Neural progenitor cell (in vitro differentiated cells): Measurements from ENCODE around the gene S100A2. TPM values are rescaled to one million over a fixed set of nuclear protein-coding genes. Genes with fewer than 3 reads are reported as not detected.
"Not testable (repeated sequence)": the region's sequence is repeated elsewhere in the genome, so short reads cannot be mapped to it uniquely, and the experiment has no call there.

ENCODE experiments used
- DNase-seq: peaks from one replicate; pipeline ENCODE4 v3.0.0-alpha.2; 2016; ENCODE audit warnings: low spot score
- H2AFZ ChIP-seq: fragments of 200-600 bp; sonication (generic); replicated peaks from 2 replicates; pipeline ENCODE4 v1.6.1; 2016; ENCODE audit warnings: antibody characterized with exemption
- H3F3A ChIP-seq: fragments of 200-600 bp; sonication (generic); 2 replicates; pipeline ENCODE4 v1.6.1; 2016; ENCODE audit warnings: antibody characterized with exemption, low read depth
- H3K27ac ChIP-seq: fragments of 200-600 bp; sonication (generic); 2 replicates; pipeline ENCODE4 v1.5.1; 2016; ENCODE audit warnings: mild to moderate bottlenecking
- H3K27me3 ChIP-seq: fragments of 200-600 bp; sonication (generic); 2 replicates; pipeline ENCODE4 v1.6.1; 2016; ENCODE audit warnings: mild to moderate bottlenecking, moderate library complexity
- H3K36me3 ChIP-seq: fragments of 200-600 bp; sonication (generic); 2 replicates; pipeline ENCODE4 v1.5.1; 2016
- H3K4me1 ChIP-seq: fragments of 200-600 bp; sonication (generic); 2 replicates; pipeline ENCODE4 v1.6.1; 2016; ENCODE audit warnings: mixed run types
- H3K4me2 ChIP-seq: fragments of 200-600 bp; sonication (generic); 2 replicates; pipeline ENCODE4 v1.6.1; 2016
- H3K4me3 ChIP-seq: fragments of 200-600 bp; sonication (generic); 2 replicates; pipeline ENCODE4 v1.5.1; 2016
- H3K79me2 ChIP-seq: fragments of 200-600 bp; sonication (generic); 2 replicates; pipeline ENCODE4 v1.6.1; 2016; ENCODE audit warnings: low read depth
- H3K9ac ChIP-seq: fragments of 200-600 bp; sonication (generic); 2 replicates; pipeline ENCODE4 v1.6.1; 2016
- H3K9me3 ChIP-seq: fragments of 200-600 bp; sonication (generic); 2 replicates; pipeline ENCODE4 v1.5.1; 2016; ENCODE audit warnings: low read depth
- H4K20me1 ChIP-seq: fragments of 200-600 bp; sonication (generic); 2 replicates; pipeline ENCODE4 v1.6.1; 2016; ENCODE audit warnings: low read depth
- H3K27ac Mint-ChIP-seq: 3 replicates; pipeline ENCODE4 v1.8.0; 2021; ENCODE audit warnings: mixed read lengths
- H3K27me3 Mint-ChIP-seq: 2 replicates; pipeline ENCODE4 v1.8.0; 2022; ENCODE audit warnings: low read depth, mild to moderate bottlenecking, inconsistent platforms, moderate library complexity, mixed read lengths; ENCODE audit not compliant: insufficient read depth
- H3K36me3 Mint-ChIP-seq: 3 replicates; pipeline ENCODE4 v1.8.0; 2021; ENCODE audit warnings: mixed read lengths
- H3K4me1 Mint-ChIP-seq: 3 replicates; pipeline ENCODE4 v1.8.0; 2021; ENCODE audit warnings: mixed read lengths
- H3K4me3 Mint-ChIP-seq: 3 replicates; pipeline ENCODE4 v1.8.0; 2021; ENCODE audit warnings: mild to moderate bottlenecking, moderate library complexity, mixed read lengths
- H3K9me3 Mint-ChIP-seq: 3 replicates; pipeline ENCODE4 v1.8.0; 2020; ENCODE audit warnings: mixed read lengths
- EZH2 ChIP-seq: fragments of 200-600 bp; sonication (generic); IDR thresholded peaks from 2 replicates; pipeline ENCODE4 v1.6.1; 2017; ENCODE audit warnings: antibody characterized with exemption, mild to moderate bottlenecking, moderate library complexity
- EZH2phosphoT487 ChIP-seq: fragments of 200-600 bp; sonication (generic); IDR thresholded peaks from 2 replicates; pipeline ENCODE4 v1.6.1; 2017; ENCODE audit warnings: antibody characterized with exemption
- total RNA-seq: library from RNA; depleted of rRNA; stranded (reverse); fragments of >200 nt; gene quantifications from 2 replicates; pipeline ENCODE4 v1.2.3, GENCODE V29; 2015; ENCODE audit warnings: low replicate concordance
- TF ChIP-seq, protein P1 (sequence below): fragments of 200-600 bp; sonication (generic); IDR thresholded peaks from 2 replicates; pipeline ENCODE4 v1.5.1; 2017; ENCODE audit warnings: antibody characterized with exemption, mild to moderate bottlenecking

S100A2 gene
- total RNA-seq, 1 donor from 2014 or later, result not detected

DNA sequence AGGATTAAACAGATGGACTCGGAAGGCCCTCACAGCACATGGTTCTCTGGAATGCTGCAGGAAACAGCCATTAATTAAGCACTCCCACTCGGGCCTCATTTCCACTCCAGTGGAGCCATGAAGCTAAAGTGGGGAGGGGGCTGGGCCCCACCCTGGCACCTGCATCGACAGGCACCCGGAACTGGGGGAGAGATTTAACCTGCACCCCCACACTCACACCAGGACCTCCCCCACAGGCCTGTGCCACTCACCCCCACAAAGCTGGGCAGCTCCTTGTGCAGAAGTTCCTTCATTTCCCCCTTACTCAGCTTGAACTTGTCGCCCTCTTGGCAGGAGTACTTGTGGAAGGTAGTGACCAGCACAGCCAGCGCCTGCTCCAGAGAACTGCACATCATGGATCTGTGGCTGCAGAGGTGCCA is 2.2 kb downstream of the S100A2 start:
- Mint-ChIP-seq H3K27me3 (peaks cover 13% of the 10 kb centered on the region), H3K4me1 (peaks cover 30% of the 10 kb centered on the region), H3K36me3 (no peaks in the 10 kb centered on the region), H3K4me3 (no peak overlapping the region), H3K27ac (peak overlapping the region; percentile 81), H3K9me3 (no peaks in the 10 kb centered on the region)
- Histone ChIP-seq H3K9me3 (no peaks in the 10 kb centered on the region), H3K36me3 (no peaks in the 10 kb centered on the region), H3K79me2 (no peaks in the 10 kb centered on the region), H4K20me1 (no peaks in the 10 kb centered on the region), H2AFZ (no peak overlapping the region), H3K27me3 (no peaks in the 10 kb centered on the region), H3K9ac (no peak overlapping the region), H3K27ac (no peak overlapping the region), H3F3A (no peaks in the 10 kb centered on the region), H3K4me1 (peaks cover 17% of the 10 kb centered on the region), H3K4me2 (no peak overlapping the region), H3K4me3 (no peak overlapping the region)
- TF ChIP-seq EZH2, result no peak
- TF ChIP-seq EZH2phosphoT487, result no peak
- TF ChIP-seq, protein P1, sequence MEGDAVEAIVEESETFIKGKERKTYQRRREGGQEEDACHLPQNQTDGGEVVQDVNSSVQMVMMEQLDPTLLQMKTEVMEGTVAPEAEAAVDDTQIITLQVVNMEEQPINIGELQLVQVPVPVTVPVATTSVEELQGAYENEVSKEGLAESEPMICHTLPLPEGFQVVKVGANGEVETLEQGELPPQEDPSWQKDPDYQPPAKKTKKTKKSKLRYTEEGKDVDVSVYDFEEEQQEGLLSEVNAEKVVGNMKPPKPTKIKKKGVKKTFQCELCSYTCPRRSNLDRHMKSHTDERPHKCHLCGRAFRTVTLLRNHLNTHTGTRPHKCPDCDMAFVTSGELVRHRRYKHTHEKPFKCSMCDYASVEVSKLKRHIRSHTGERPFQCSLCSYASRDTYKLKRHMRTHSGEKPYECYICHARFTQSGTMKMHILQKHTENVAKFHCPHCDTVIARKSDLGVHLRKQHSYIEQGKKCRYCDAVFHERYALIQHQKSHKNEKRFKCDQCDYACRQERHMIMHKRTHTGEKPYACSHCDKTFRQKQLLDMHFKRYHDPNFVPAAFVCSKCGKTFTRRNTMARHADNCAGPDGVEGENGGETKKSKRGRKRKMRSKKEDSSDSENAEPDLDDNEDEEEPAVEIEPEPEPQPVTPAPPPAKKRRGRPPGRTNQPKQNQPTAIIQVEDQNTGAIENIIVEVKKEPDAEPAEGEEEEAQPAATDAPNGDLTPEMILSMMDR, result no peak
- DNase-seq, result no peak

DNA sequence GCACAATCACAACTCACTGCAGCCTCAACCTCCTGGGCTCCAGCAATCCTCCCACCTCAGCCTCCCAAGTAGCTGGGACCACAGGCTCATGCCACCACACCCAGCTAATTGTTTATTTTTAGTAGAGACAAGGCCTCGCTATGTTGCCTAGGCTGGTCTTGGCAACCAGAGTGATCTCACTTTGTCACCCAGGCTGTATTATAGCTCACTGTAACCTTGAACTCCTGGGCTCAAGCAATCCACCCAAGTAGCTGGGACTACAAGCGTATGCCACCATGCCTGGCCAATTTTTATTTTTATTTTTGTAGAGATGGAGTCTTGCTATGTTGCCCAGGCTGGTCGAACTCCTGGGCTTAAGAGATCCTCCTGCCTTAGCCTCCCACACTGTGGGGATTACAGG is 3.6 kb downstream of the S100A2 start:
- not testable (repeated sequence) for H4K20me1 ChIP-seq, H3K36me3 Mint-ChIP-seq, H3K36me3 ChIP-seq, H3K9me3 ChIP-seq, DNase-seq, H3K27ac ChIP-seq, H3K4me2 ChIP-seq, H3F3A ChIP-seq, H3K27me3 ChIP-seq, H3K4me1 ChIP-seq, H2AFZ ChIP-seq, H3K4me3 Mint-ChIP-seq, H3K9me3 Mint-ChIP-seq, H3K27ac Mint-ChIP-seq, H3K79me2 ChIP-seq, H3K9ac ChIP-seq, H3K4me3 ChIP-seq
- peaks cover 18% of the 10 kb centered on the region for H3K4me1 Mint-ChIP-seq
- peaks cover 10% of the 10 kb centered on the region for H3K27me3 Mint-ChIP-seq

DNA sequence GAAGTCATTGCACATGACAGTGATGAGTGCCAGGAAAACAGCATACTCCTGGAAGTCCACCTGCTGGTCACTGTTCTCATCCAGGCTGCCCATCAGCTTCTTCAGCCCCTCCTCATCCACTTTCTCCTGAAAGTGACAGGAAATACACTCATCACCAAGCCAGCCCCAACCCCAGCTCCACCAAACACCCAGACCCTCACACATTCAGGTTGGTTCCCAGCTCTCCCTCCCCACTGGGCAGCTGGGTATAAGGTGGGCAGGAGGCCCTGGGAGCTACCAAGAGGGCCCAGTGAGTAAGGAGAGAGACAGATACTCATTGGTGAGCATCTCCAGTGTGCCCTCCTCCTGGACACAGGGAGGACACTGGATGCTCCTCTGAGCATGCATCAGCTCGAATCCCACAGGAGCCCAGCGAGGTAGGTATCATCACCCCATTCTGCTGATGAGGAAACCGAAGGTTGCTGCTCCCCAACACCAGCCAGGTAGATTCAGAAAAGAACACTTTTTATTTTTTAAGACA is 4.1 kb downstream of the S100A2 start:
- peaks cover 13% of the 10 kb centered on the region for H3K4me1 Mint-ChIP-seq
- no peak for TF ChIP-seq EZH2phosphoT487
- TF ChIP-seq EZH2, result no peak
- TF ChIP-seq, protein P1, result no peak
- peak overlapping the region; percentile 46 for H3K4me3 Mint-ChIP-seq

DNA sequence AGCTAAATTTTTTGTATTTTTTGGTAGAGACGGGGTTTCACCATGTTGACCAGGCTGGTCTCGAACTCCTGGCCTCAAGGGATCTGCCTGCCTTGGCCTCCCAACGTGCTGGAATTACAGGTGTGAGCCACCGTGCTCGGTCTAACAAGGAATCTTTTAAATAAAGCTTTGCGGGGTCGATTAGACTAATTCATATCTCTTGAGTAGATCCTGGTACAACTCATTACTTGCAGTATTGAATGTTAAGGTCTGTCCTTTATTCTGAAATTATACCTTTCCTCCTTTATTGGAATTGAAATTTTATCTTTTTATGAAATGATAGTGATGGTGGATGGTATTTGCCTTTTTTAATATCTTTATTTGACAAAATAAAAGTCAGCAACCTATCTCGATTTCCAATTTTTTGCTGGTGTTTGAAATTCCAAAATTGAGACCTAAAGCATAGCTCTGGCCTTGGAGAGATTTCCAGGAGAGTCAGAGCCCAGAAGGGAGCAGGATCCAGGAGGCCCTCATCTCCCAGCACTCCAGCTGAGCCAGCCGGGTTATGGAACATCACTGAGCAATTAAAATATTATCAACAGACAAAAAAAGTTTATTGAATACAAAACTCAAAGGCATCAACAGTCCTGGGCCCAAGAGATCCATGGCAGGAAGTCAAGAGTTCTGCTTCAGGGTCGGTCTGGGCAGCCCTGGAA is 4.7 kb downstream of the S100A2 start:
- H3K27me3 Mint-ChIP-seq, result peaks cover 10% of the 10 kb centered on the region
- peaks cover 8% of the 10 kb centered on the region for H3K4me1 Mint-ChIP-seq
- Histone ChIP-seq H3K4me3 (no peak overlapping the region), H3K4me2 (no peak overlapping the region), H3K27me3 (no peaks in the 10 kb centered on the region), H3K4me1 (no peaks in the 10 kb centered on the region), H3K9ac (no peak overlapping the region), H2AFZ (no peak overlapping the region), H3F3A (no peaks in the 10 kb centered on the region), H4K20me1 (no peaks in the 10 kb centered on the region), H3K27ac (no peak overlapping the region), H3K79me2 (no peaks in the 10 kb centered on the region), H3K9me3 (no peaks in the 10 kb centered on the region), H3K36me3 (no peaks in the 10 kb centered on the region)
- no peak overlapping the region for H3K27ac Mint-ChIP-seq
- no peaks in the 10 kb centered on the region for H3K36me3 Mint-ChIP-seq
- H3K4me3 Mint-ChIP-seq, result no peak overlapping the region
- no peaks in the 10 kb centered on the region for H3K9me3 Mint-ChIP-seq
- TF ChIP-seq, protein P1, result no peak
- TF ChIP-seq EZH2phosphoT487 (no peak), EZH2 (no peak)
- no peak for DNase-seq

More for the DNA sequence above, 4.1 kb downstream of the S100A2 start:
- no peaks in the 10 kb centered on the region for H3K79me2 ChIP-seq
- H3K36me3 Mint-ChIP-seq, result no peaks in the 10 kb centered on the region
- H3K9me3 ChIP-seq, result no peaks in the 10 kb centered on the region
- no peak overlapping the region for H3K4me2 ChIP-seq
- H3F3A ChIP-seq, result no peaks in the 10 kb centered on the region
- peaks cover 10% of the 10 kb centered on the region for H3K27me3 Mint-ChIP-seq
- no peak overlapping the region for H3K27ac Mint-ChIP-seq
- H3K36me3 ChIP-seq, result no peaks in the 10 kb centered on the region
- no peak for DNase-seq
- H3K4me3 ChIP-seq, result no peak overlapping the region
- H4K20me1 ChIP-seq, result no peaks in the 10 kb centered on the region
- H3K9me3 Mint-ChIP-seq, result no peaks in the 10 kb centered on the region
- H3K9ac ChIP-seq, result no peak overlapping the region
- no peaks in the 10 kb centered on the region for H3K27me3 ChIP-seq
- H3K4me1 ChIP-seq, result peaks cover 3% of the 10 kb centered on the region
- no peak overlapping the region for H2AFZ ChIP-seq
- no peak overlapping the region for H3K27ac ChIP-seq
